Measurements from ENCODE around the gene RPS3A. TPM values are rescaled to one million over a fixed set of nuclear protein-coding genes. Genes with fewer than 3 reads are reported as not detected.

RPS3A gene
- total RNA-seq, 1 experiment from 2014 or later = 2,111 TPM

GRCh38 chr4:151117371-151117962, 18.0 kb downstream of the RPS3A start:
- TF ChIP-seq GTF2I (CRISPR knock-in tag; conservative IDR thresholded peaks at IDR 0.05) (no peak), RELA (CRISPR knock-in tag; IDR thresholded peaks at IDR 0.05; ENCODE audit: borderline replicate concordance) (no peak), CTCF (IDR thresholded peaks at IDR 0.05) (peak; percentile 29)
- no peak overlapping the region for H3K4me3 Mint-ChIP-seq
- H3K27me3 Mint-ChIP-seq (ENCODE audit: low read depth) = no peaks in the 10 kb centered on the region
- no peaks in the 10 kb centered on the region for H3K9me3 Mint-ChIP-seq
- ChIA-PET POLR2A (interaction anchor here (0.5 to 0.6 kb wide), 2 partner anchors 10 to 23 kb away, joined by 3 to 4 read pairs; no protein-coding TSS in a partner anchor), CTCF (interaction anchor here (0.5 to 1.6 kb wide), 32 partner anchors 9 to 626 kb away, joined by 3 to 11 read pairs (median 4); partner anchors contain the start of genes PRSS48, RPS3A and SH3D19)
- H3K27ac Mint-ChIP-seq = peak overlapping the region; percentile 74; the same call in 1 of the 2 replicates
- H3K4me1 Mint-ChIP-seq = no peaks in the 10 kb centered on the region
- DNase-seq (ENCODE audit: low spot score) (peak; percentile 65), ATAC-seq (peak; percentile 77)
- peaks cover 29% of the 10 kb centered on the region for H3K36me3 Mint-ChIP-seq

- Mint-ChIP-seq H3K4me1 (peaks cover 3% of the 10 kb centered on the region; the same call in 1 of the 2 replicates), H3K27ac (no peak overlapping the region)
Observed at GRCh38 chr4:151129796-151130195, 30.4 kb downstream of the RPS3A start.

GRCh38 chr4:151133311-151133710, 33.9 kb downstream of the RPS3A start:
- Mint-ChIP-seq H3K4me1 (peaks cover 3% of the 10 kb centered on the region; the same call in 1 of the 2 replicates), H3K4me3 (no peak overlapping the region), H3K27ac (no peak overlapping the region), H3K27me3 (ENCODE audit: low read depth) (no peaks in the 10 kb centered on the region), H3K9me3 (no peaks in the 10 kb centered on the region), H3K36me3 (peaks cover 23% of the 10 kb centered on the region)
- ChIA-PET POLR2A (no interaction called here), CTCF (interaction anchor here (1.0 kb wide), 1 partner anchor 16 kb away, joined by 4 read pairs; no protein-coding TSS in a partner anchor)
- DNase-seq (ENCODE audit: low spot score) (no peak), ATAC-seq (no peak)
- no peak for TF ChIP-seq EMX1 (CRISPR knock-in tag; IDR thresholded peaks at IDR 0.05)
- TF ChIP-seq ATF1 (CRISPR knock-in tag; IDR thresholded peaks at IDR 0.05) = no peak
- TF ChIP-seq FOXK1 (CRISPR knock-in tag; IDR thresholded peaks at IDR 0.05) = no peak
- no peak for TF ChIP-seq KAT7 (CRISPR knock-in tag; IDR thresholded peaks at IDR 0.05; ENCODE audit: borderline replicate concordance)
- no peak for TF ChIP-seq AFF4 (CRISPR knock-in tag; IDR thresholded peaks at IDR 0.05; ENCODE audit: borderline replicate concordance)
- no peak for TF ChIP-seq E2F5 (CRISPR knock-in tag; IDR thresholded peaks at IDR 0.05)
- TF ChIP-seq GTF2I (CRISPR knock-in tag; conservative IDR thresholded peaks at IDR 0.05) = no peak
- TF ChIP-seq PRDM15 (CRISPR knock-in tag; IDR thresholded peaks at IDR 0.05) = no peak
- TF ChIP-seq TP53 (CRISPR knock-in tag; IDR thresholded peaks at IDR 0.05) = no peak
- no peak for TF ChIP-seq CREB1 (CRISPR knock-in tag; IDR thresholded peaks at IDR 0.05)
- TF ChIP-seq NR1H2 (CRISPR knock-in tag; IDR thresholded peaks at IDR 0.05) = no peak

More at GRCh38 chr4:151129796-151130195, 30.4 kb downstream of the RPS3A start:
- POLR2A ChIA-PET = no interaction called here
- no peak for DNase-seq (ENCODE audit: low spot score)
- no peak overlapping the region for H3K4me3 Mint-ChIP-seq
- TF ChIP-seq USF2 (CRISPR knock-in tag; IDR thresholded peaks at IDR 0.05) (no peak), ZSCAN18 (CRISPR knock-in tag; IDR thresholded peaks at IDR 0.05) (no peak)
- H3K9me3 Mint-ChIP-seq = no peaks in the 10 kb centered on the region
- CTCF ChIA-PET = no interaction called here
- peaks cover 44% of the 10 kb centered on the region for H3K36me3 Mint-ChIP-seq
- H3K27me3 Mint-ChIP-seq (ENCODE audit: low read depth) = no peaks in the 10 kb centered on the region
- no peak for ATAC-seq

All from WTC11 (cell line).